Hematopoietic multipotent progenitor cell treated with erythropoietin and hydrocortisone succinate and interleukin-3 and kit ligand, for 6 days (in vitro differentiated cells): ENCODE measurements around the gene SPACA7.

Experiments used
- DNase-seq: peaks from one replicate; pipeline ENCODE4 v3.0.0-alpha.2; 2015

The SPACA7 gene

GRCh38 chr13:112466132-112467058, 90.2 kb downstream of the SPACA7 start:
- DNase-seq: no peak

- DNase-seq: no peak
Observed at GRCh38 chr13:112467236-112467635, 91.1 kb downstream of the SPACA7 start.

- DNase-seq: no peak
Observed at GRCh38 chr13:112468069-112468468, 91.9 kb downstream of the SPACA7 start.

DNA sequence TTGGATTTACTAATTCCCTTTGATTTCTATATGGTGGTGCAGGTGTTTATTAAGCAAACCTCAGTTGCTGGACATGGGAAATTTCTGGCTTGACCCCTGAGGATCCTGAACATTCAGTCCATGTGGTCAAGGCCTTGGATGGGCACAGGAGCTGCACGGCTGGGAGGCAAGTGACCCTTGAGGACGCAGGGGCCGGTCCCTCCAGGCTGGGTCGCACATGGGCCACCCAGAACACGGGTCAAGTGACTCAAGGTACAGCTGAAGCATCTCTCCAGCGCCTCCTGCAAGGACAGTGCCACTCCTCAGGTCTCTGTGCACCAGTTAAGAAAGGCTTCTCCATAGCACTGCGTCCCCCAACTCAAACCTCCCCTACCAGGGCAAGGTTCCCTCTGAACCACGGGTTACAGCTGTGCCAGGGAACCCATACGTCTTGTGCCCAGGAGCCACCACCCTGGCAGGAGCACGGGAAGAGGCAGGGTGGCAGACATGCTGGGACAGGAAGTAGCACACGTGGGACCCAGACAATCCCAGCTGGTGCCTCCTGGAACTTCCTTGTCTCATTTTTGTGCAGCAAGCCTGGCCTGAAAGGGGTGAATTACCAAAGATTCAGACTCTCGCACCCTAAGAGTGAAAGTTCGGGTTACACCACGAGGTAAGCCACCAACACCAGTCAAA, 93.1 kb downstream of the SPACA7 start:
- DNase-seq: no peak

DNA sequence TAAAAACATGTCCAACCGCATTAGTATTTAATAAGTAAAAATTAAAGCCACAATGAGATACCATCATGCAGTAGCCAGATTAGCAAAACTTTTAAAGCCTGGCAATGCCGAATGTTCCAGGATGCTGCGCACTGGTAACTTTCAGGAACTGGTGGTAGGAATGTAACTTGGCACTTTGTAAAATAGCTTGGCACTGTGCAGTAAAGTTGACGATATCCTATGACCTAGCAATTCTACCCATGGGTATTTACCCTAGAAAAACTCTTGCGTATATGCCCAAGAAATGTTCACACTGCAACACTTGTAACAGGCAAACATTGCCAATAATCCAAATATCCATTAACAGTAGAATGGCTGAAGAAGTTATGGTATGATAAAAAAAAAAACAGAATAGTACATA, 97.7 kb downstream of the SPACA7 start:
- no peak for DNase-seq

- no peak for DNase-seq
Observed at GRCh38 chr13:112474869-112475268, 98.7 kb downstream of the SPACA7 start.

- DNase-seq: no peak
Observed at GRCh38 chr13:112475889-112476288, 99.7 kb downstream of the SPACA7 start.

DNA sequence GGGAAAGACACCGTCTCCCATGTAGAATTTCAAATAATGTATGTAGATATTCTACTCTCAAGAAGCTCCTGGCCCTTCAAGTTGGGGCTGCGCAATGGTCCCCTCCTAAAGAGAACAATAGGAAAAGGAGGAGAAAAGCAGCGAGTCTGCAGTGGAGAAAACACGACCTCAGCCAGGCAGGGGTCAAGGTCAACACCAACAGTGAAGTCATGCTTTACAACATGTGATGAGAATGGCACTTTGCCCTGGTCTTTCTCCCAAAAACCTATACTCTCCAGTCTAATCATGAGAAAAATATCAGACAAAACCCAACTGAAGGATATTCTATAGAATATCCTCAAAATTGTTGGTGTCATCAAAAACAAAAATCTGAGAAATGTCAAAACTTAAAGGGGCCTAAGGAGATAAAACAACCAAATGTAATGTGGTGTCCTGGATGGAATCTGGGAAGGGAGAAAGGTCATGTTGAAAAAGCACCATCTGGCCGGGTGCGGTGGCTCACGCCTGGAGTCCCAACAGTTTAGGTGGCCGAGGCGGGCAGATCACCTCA, 101.0 kb downstream of the SPACA7 start:
- DNase-seq: no peak

GRCh38 chr13:112479389-112479788, 103.2 kb downstream of the SPACA7 start:
- DNase-seq: no peak

GRCh38 chr13:112481458-112481857, 105.3 kb downstream of the SPACA7 start:
- DNase-seq: no peak

DNA sequence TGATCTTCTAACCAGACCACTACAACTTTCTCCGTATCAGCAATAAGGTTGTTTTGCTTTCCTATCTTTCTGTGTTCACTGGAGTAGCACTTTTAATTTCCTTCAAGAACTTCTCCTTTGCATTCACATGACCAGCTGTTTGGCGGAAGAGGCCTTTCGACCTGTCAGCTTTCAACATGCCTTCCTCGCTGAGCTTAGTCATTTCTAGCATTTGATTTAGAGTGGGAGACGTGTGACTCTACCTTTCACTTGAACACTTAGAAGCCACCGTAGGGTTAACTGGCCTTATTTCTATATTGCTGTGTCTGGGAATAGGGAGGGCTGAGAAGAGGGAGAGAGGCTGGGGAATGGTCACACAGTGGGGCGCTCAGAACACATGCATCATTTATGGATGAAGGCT, 107.1 kb downstream of the SPACA7 start:
- no peak for DNase-seq
